Measurements from ENCODE around the gene ENO3. TPM values are rescaled to one million over a fixed set of nuclear protein-coding genes. Genes with fewer than 3 reads are reported as not detected.

The ENO3 gene
- total and polyA plus RNA-seq, 10 of the 15 experiments (the other 5 are each of a cell fraction or from before 2014, with no cell fraction given): 6.8 to 28.4 (median 17.0) TPM

DNA sequence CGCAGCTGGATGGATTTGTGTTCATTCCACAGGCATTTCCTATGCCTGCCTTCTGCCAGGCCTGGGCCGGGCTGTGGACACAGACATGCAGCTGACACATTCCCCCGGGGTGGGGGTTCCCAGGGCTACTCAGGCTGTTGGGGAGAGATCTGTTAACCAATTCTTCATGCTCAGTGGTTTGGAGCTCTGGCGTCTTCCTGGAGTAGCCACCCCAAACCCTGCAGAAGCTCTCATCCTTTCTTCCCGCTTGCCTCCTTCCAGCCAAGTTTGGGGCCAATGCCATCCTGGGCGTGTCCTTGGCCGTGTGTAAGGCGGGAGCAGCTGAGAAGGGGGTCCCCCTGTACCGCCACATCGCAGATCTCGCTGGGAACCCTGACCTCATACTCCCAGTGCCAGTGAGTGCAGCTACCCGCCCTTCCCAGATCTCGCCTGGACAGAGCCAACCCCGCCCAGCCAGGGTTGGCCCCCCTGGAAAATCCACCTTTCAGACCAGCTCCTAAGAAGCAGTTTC is 2.6 kb downstream of the ENO3 start:
- ATAC-seq (no peak), FAIRE-seq (no peak), DNase-seq (ENCODE audit: low read depth, low spot score) (no peak)
- WGBS (ENCODE audit: insufficient coverage, insufficient replicate concordance, low lambda C conversion rate, missing lambda C conversion rate): 75% methylated on average over 14 of the region's 14 CpGs
- RAD21 ChIA-PET (ENCODE audit: unreplicated experiment): interaction anchor here (0.7 to 9.8 kb wide), 2 partner anchors 12 to 44 kb away, joined by 3 to 73 read pairs; partner anchors contain the start of gene SPAG7
- CTCF ChIA-PET: interaction anchor here (1.2 to 1.7 kb wide), 5 partner anchors 9 to 77 kb away, joined by 3 to 5 read pairs (median 4); partner anchors contain the start of genes RNF167 and SLC25A11
- POLR2A ChIA-PET: interaction anchor here (0.6 to 17.5 kb wide), 4 partner anchors 12 to 83 kb away, joined by 3 to 272 read pairs (median 10); partner anchors contain the start of genes RNF167, SLC25A11 and SPAG7
- no peaks in the 10 kb centered on the region for H3K27me3 ChIP-seq (replicated peaks in 1 of 2; ENCODE audit: control insufficient read depth in 2 of 2, insufficient read depth in 2 of 2, low read length in 1 of 2)
- H3K4me3 ChIP-seq: no peak overlapping the region
- intact Hi-C loops (cut with micrococcal nuclease; ENCODE audit: unreplicated experiment) (no loop called here), in situ Hi-C loops (cut with MboI) (no loop called here)
- TF ChIP-seq, protein P1, sequence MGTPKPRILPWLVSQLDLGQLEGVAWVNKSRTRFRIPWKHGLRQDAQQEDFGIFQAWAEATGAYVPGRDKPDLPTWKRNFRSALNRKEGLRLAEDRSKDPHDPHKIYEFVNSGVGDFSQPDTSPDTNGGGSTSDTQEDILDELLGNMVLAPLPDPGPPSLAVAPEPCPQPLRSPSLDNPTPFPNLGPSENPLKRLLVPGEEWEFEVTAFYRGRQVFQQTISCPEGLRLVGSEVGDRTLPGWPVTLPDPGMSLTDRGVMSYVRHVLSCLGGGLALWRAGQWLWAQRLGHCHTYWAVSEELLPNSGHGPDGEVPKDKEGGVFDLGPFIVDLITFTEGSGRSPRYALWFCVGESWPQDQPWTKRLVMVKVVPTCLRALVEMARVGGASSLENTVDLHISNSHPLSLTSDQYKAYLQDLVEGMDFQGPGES (IDR thresholded peaks at IDR 0.05): no peak
- TF ChIP-seq ATF7 (IDR thresholded peaks at IDR 0.05; ENCODE audit: low read depth): no peak
- no peak for TF ChIP-seq FOXK2 (IDR thresholded peaks at IDR 0.05)
- no peak for TF ChIP-seq HDAC2 (IDR thresholded peaks at IDR 0.05)
- TF ChIP-seq CHD1 (IDR thresholded peaks at IDR 0.05; ENCODE audit: low read depth, low read length): no peak
- TF ChIP-seq PAX5 (IDR thresholded peaks at IDR 0.05; ENCODE audit: borderline replicate concordance, low read depth, low read length): no peak
- TF ChIP-seq RELA (IDR thresholded peaks at IDR 0.05; ENCODE audit: borderline replicate concordance, partially characterized antibody): no peak
- no peak for TF ChIP-seq ZNF384 (IDR thresholded peaks at IDR 0.05; ENCODE audit: borderline replicate concordance, low read depth, low read length)
- no peak for TF ChIP-seq LARP7 (IDR thresholded peaks at IDR 0.05)
- no peak for TF ChIP-seq SP1 (IDR thresholded peaks at IDR 0.05; ENCODE audit: low read depth, low read length)
- no peak for TF ChIP-seq NFIC (IDR thresholded peaks at IDR 0.05; ENCODE audit: low read depth, low read length)
- TF ChIP-seq, protein P2, sequence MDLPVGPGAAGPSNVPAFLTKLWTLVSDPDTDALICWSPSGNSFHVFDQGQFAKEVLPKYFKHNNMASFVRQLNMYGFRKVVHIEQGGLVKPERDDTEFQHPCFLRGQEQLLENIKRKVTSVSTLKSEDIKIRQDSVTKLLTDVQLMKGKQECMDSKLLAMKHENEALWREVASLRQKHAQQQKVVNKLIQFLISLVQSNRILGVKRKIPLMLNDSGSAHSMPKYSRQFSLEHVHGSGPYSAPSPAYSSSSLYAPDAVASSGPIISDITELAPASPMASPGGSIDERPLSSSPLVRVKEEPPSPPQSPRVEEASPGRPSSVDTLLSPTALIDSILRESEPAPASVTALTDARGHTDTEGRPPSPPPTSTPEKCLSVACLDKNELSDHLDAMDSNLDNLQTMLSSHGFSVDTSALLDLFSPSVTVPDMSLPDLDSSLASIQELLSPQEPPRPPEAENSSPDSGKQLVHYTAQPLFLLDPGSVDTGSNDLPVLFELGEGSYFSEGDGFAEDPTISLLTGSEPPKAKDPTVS (IDR thresholded peaks at IDR 0.05; ENCODE audit: low read depth, low read length): no peak
- TF ChIP-seq STAT3 (IDR thresholded peaks at IDR 0.05; ENCODE audit: low read depth, low read length): no peak
- TF ChIP-seq NR2F1 (conservative IDR thresholded peaks at IDR 0.05): no peak
- BruUV-seq (replicated peaks): no TSS peak
- no peaks in the 10 kb centered on the region for H3K9me3 ChIP-seq (replicated peaks; ENCODE audit: control insufficient read depth, insufficient read depth, low read length)
- no peaks in the 10 kb centered on the region for H3K36me3 ChIP-seq (ENCODE audit: control insufficient read depth in 2 of 2, insufficient read depth in 2 of 2, low read length in 1 of 2)
- H3K4me1 ChIP-seq (ENCODE audit: control insufficient read depth, insufficient read depth, low read length): peaks cover 17% of the 10 kb centered on the region
- H3K9ac ChIP-seq (ENCODE audit: control insufficient read depth, insufficient read depth, low read length): no peak overlapping the region
- no peaks in the 10 kb centered on the region for H4K20me1 ChIP-seq (ENCODE audit: control insufficient read depth, insufficient read depth)
- H3K79me2 ChIP-seq (ENCODE audit: control insufficient read depth, insufficient read depth, low read length): peaks cover 14% of the 10 kb centered on the region
- SMC1A ChIA-PET (ENCODE audit: uncharacterized antibody, unreplicated experiment): interaction anchor here (2.0 to 3.4 kb wide), 2 partner anchors 14 to 108 kb away, joined by 4 to 12 read pairs; partner anchors contain the start of genes RNF167 and SLC25A11
- H3K27ac ChIP-seq (ENCODE audit: control insufficient read depth, insufficient read depth): no peak overlapping the region
- no peak overlapping the region for H2AFZ ChIP-seq (ENCODE audit: control insufficient read depth, low read depth, low read length)
- no peak overlapping the region for H3K4me2 ChIP-seq (ENCODE audit: control insufficient read depth, insufficient read depth)
